ENCODE results near the gene DNAJB12.

DNA sequence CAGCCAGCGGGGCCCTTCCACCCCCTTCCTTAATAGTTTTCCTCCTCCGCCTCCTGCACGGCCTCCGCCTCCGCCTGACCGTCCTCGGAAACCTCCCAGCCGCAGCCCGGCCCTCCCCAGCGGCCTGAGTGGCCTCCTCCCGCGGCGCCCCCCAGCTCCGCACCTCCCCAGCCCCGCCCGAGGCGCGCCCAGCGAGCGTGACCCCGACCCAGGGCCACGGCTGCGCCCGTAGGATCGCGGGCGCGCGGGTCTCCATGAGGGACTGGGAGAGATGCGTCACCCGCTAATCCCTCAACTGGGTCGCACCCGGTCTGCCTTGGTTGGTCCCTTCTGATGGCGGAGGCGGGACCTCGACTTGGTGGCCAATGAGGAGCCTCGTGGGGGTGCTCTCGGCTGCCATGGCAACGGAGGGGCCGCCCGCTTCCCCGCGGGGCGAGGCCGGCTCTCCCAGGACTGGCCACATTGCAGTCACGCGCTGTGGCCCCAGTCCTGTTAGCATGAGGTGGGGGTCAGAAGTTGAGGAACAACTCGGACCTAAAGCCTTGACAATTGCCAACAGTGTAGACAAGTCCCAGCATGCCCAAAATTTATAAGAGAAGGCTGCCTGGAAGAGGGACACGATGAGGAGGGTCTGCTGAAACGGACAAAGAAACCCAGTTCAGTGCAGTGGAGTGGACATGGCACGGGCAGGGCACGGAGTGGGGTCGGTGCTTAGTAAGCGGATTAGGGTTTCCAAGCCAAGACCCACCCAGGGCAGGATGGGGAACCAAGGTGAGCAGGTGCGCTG lies 56.7 kb downstream of the DNAJB12 start:
- TF ChIP-seq, protein P1, sequence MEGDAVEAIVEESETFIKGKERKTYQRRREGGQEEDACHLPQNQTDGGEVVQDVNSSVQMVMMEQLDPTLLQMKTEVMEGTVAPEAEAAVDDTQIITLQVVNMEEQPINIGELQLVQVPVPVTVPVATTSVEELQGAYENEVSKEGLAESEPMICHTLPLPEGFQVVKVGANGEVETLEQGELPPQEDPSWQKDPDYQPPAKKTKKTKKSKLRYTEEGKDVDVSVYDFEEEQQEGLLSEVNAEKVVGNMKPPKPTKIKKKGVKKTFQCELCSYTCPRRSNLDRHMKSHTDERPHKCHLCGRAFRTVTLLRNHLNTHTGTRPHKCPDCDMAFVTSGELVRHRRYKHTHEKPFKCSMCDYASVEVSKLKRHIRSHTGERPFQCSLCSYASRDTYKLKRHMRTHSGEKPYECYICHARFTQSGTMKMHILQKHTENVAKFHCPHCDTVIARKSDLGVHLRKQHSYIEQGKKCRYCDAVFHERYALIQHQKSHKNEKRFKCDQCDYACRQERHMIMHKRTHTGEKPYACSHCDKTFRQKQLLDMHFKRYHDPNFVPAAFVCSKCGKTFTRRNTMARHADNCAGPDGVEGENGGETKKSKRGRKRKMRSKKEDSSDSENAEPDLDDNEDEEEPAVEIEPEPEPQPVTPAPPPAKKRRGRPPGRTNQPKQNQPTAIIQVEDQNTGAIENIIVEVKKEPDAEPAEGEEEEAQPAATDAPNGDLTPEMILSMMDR (IDR thresholded peaks at IDR 0.05): no peak
- TF ChIP-seq POLR2A (IDR thresholded peaks at IDR 0.05): peak; percentile 88
